Esophagus (tissue), 2 donors: ENCODE results near the gene OLR1. TPM values are rescaled to one million over a fixed set of nuclear protein-coding genes. Genes with fewer than 3 reads are reported as not detected.
A peak's percentile ranks its signal among the peaks of the same experiment; 100 is the strongest.

Experiments used
- H3K27ac ChIP-seq, 2 donors: one replicate each; pipeline ENCODE4 v1.5.1; 2013; ENCODE audit warnings: low read depth in 2 of 2, mild to moderate bottlenecking in 2 of 2, inconsistent platforms in 1 of 2, low read length in 1 of 2, moderate library complexity in 1 of 2
- H3K27me3 ChIP-seq, 2 donors: one replicate each; pipeline ENCODE4 v1.6.1; 2013; ENCODE audit warnings: low read length in 2 of 2, control low read depth in 1 of 2, mild to moderate bottlenecking in 1 of 2; ENCODE audit not compliant: insufficient read depth in 2 of 2, control insufficient read depth in 1 of 2
- H3K36me3 ChIP-seq, 2 donors: one replicate each; pipeline ENCODE4 v1.6.1; 2013; ENCODE audit warnings: low read length in 1 of 2; ENCODE audit not compliant: control insufficient read depth in 2 of 2, insufficient read depth in 2 of 2
- H3K4me1 ChIP-seq, 2 donors: one replicate each; pipeline ENCODE4 v1.6.1; 2013; ENCODE audit warnings: low read length in 1 of 2; ENCODE audit not compliant: control insufficient read depth in 2 of 2, insufficient read depth in 2 of 2
- H3K4me3 ChIP-seq, 2 donors: one replicate each; pipeline ENCODE4 v1.5.1; 2013; ENCODE audit warnings: low read length in 2 of 2, mild to moderate bottlenecking in 2 of 2, low read depth in 1 of 2, moderate library complexity in 1 of 2
- H3K9me3 ChIP-seq, 2 donors: one replicate each; pipeline ENCODE4 v1.6.1; 2013; ENCODE audit warnings: mild to moderate bottlenecking in 2 of 2, low read depth in 1 of 2, low read length in 1 of 2, moderate library complexity in 1 of 2; ENCODE audit not compliant: control insufficient read depth in 2 of 2, insufficient read depth in 1 of 2
- WGBS, 2 donors: extraction: QIAGEN DNeasy Blood & Tissue Kit; methylation state at CpG; one replicate each; pipeline ENCODE4 v1.1.7; 2013; 5-methylcytosine and 5-hydroxymethylcytosine counted together
- polyA plus RNA-seq, 2 donors: library from polyadenylated mRNA; stranded (reverse); fragments of 200-250 nt; gene quantifications; one replicate each; pipeline ENCODE4 v1.2.3, GENCODE V29; 2013
- donor health status: healthy with polysubstance abuse.
- donor health status: Bipolar disorder and iron deficiency.

Gene OLR1
- polyA plus RNA-seq, 2 donors, result 0.14 to 0.20 TPM

DNA sequence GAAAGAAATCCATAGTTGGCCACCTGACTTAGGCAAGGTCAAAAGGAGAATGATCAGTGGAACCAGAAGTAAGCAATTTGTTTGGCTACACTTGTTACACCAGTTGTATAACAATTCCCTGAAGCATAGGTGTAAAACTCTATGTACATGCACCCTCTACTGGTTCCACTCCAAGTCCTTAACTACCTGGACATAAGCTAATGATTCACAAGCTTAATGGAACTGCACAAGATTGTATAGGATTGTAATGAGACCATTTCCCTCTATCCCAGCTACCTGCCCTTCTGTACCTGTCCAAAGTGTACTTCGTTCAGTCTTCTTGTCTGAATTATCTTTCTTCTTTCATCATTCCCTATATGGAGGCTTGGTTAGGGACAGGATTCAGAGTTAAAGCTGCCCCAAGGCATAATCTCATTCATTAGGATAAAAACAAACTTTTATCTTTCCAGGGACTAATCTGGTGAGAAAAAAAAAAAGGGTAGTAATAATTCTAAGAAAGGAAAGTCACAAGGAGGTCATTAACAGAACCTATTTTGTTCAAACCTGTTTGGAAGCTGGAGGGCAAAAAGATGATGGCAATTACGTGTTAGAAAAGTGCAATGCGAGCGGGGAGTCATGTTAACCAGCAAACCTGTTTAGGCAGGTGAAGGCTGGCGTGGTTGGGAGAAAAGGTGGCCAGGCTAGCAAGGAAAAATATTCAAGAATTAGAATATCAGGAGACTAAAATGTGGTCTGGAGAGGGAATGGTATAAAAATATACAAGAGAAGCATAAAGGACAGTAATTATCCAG, 4.1 kb upstream of the OLR1 start:
- Histone ChIP-seq H3K4me1 (no peaks in the 10 kb centered on the region), H3K9me3 (no peaks in the 10 kb centered on the region), H3K27ac (peak overlapping the region; percentile 42 to 45), H3K4me3 (no peak overlapping the region), H3K36me3 (no peaks in the 10 kb centered on the region), H3K27me3 (no peaks in the 10 kb centered on the region)
- 49 to 63% methylated on average over 5 of the region's 5 CpGs for WGBS, 2 donors

GRCh38 chr12:10174986-10175614, 3.2 kb upstream of the OLR1 start:
- no peak overlapping the region for H3K4me3 ChIP-seq
- no peaks in the 10 kb centered on the region for H3K27me3 ChIP-seq
- WGBS, 2 donors, result 64 to 68% methylated on average over 2 of the region's 2 CpGs
- peak overlapping the region; percentile 42 to 45 for H3K27ac ChIP-seq
- H3K36me3 ChIP-seq, result no peaks in the 10 kb centered on the region
- H3K9me3 ChIP-seq, result no peaks in the 10 kb centered on the region
- no peaks in the 10 kb centered on the region for H3K4me1 ChIP-seq

GRCh38 chr12:10170216-10170615, 1.7 kb downstream of the OLR1 start:
- H3K4me1 ChIP-seq, result no peaks in the 10 kb centered on the region
- no peak overlapping the region for H3K27ac ChIP-seq
- H3K36me3 ChIP-seq, result no peaks in the 10 kb centered on the region
- H3K4me3 ChIP-seq, result no peak overlapping the region
- WGBS, 2 donors, result 89% methylated on average over 5 of the region's 5 CpGs
- no peaks in the 10 kb centered on the region for H3K27me3 ChIP-seq
- H3K9me3 ChIP-seq, result no peaks in the 10 kb centered on the region

DNA sequence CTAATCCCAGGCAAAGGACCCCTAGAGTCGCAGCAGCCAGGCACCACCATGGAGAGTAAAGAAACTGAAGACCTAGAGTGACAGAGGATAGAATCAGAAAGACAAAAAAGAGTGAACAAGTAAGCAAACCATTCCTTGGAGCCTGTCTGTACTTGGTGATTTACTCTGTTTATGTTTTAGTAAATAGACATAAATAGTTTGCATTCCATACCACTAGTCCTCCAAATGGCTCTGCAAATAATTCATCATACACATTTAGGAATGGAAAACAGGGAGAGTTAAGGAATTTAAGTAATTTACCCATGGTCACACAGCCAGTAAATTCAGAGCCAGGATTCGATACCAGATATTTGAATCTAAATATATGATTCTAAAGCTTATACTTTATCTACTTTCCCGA, 2.8 kb downstream of the OLR1 start:
- Histone ChIP-seq H3K27ac (no peak overlapping the region), H3K4me3 (no peak overlapping the region), H3K27me3 (no peaks in the 10 kb centered on the region), H3K36me3 (no peaks in the 10 kb centered on the region), H3K9me3 (no peaks in the 10 kb centered on the region), H3K4me1 (no peaks in the 10 kb centered on the region)
- WGBS, 2 donors, result 65 to 70% methylated on average over 3 of the region's 3 CpGs

DNA sequence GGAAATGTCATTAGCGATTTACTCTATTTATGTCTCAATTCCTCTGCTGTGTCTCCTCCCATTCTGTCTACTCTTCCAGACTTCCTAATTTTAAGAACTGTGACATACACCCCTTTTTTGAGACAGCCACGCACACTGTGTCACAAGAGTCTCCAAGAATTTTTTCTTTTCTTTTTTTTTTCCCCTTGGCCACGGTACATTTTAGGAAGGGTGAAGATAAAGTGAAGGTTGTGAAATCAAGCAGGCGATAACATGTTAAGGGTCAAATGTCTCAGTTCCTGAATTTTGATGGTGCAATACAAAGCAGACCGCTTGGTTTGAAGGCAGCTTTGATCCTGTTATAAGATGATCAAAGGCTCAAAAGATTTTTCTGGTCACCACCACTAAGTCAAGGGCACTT, 4.3 kb downstream of the OLR1 start:
- 46 to 48% methylated on average over 5 of the region's 5 CpGs for WGBS, 2 donors
- H3K36me3 ChIP-seq, result no peaks in the 10 kb centered on the region
- H3K27ac ChIP-seq, result no peak overlapping the region
- H3K4me3 ChIP-seq, result no peak overlapping the region
- no peaks in the 10 kb centered on the region for H3K27me3 ChIP-seq
- no peaks in the 10 kb centered on the region for H3K9me3 ChIP-seq
- H3K4me1 ChIP-seq, result no peaks in the 10 kb centered on the region

DNA sequence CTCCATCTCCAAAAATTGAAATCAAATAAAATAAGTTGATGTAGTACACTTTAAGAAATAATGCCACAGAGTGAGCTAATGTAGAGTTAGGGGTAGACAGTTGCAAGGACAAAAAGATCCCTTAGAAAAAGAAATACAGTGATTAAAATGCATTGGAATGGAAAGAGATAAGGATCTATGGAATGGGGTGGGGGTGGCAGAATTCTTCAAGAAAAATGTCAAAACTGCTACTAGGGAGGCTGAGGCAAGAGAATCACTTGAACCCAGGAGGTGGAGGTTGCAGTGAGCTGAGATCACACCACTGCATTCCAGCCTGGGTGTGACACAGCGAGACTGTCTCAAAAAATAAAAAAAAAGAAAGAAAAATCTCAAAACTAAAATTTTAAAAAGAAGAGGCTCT, 6.5 kb downstream of the OLR1 start:
- H3K4me1 ChIP-seq, result no peaks in the 10 kb centered on the region
- no peaks in the 10 kb centered on the region for H3K36me3 ChIP-seq
- H3K27me3 ChIP-seq, result no peaks in the 10 kb centered on the region
- WGBS, 2 donors, result 0 to 13% methylated on average over 1 of the region's 1 CpG
- no peak overlapping the region for H3K4me3 ChIP-seq
- no peak overlapping the region for H3K27ac ChIP-seq
- no peaks in the 10 kb centered on the region for H3K9me3 ChIP-seq

DNA sequence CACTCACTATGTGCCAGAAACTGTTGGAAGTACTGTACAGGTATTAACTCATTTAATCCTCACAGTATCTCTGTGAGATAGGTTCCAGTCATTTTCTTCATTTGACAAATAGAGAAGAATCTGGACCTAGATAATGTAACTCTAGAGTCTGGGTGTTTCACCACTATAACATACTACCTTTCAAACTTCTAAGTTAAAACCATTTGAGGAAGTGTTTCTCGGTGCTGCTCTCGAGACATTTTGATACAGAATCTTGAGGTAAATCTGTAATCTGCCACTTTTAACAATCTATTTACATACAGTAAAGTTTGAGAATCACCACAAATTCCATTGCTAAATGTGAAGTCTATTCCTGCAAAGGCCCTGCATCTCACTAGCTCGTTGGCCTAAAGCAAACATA, 8.8 kb downstream of the OLR1 start:
- no peaks in the 10 kb centered on the region for H3K27me3 ChIP-seq
- 74 to 81% methylated on average over 3 of the region's 3 CpGs for WGBS, 2 donors
- no peaks in the 10 kb centered on the region for H3K4me1 ChIP-seq
- H3K27ac ChIP-seq, result no peak overlapping the region
- no peaks in the 10 kb centered on the region for H3K36me3 ChIP-seq
- H3K4me3 ChIP-seq, result no peak overlapping the region
- no peaks in the 10 kb centered on the region for H3K9me3 ChIP-seq

GRCh38 chr12:10160617-10161385, 11.1 kb downstream of the OLR1 start:
- Histone ChIP-seq H3K4me1 (no peaks in the 10 kb centered on the region), H3K9me3 (no peaks in the 10 kb centered on the region), H3K4me3 (no peak overlapping the region), H3K27ac (no peak overlapping the region), H3K27me3 (no peaks in the 10 kb centered on the region), H3K36me3 (no peaks in the 10 kb centered on the region)
- 50 to 59% methylated on average over 7 of the region's 7 CpGs for WGBS, 2 donors

DNA sequence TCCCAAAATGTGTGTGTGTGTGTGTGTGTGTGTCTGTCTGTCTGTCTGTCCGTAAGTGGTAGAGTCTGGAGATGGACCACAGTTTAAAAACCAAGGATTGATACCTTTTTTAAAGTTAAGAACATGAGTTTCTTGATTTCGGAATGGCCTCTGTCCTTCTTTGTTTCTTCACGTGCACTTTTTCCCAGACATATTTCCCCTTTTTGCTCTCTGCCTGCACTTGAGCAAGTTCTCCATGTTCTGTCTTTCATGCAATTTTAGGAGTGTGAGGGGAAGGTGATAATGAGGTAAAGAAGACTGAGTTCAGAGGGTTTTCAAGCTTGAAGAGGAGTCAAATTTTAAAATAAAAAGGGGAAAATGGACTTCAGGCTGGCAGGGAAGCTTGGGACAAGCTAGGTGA, 12.7 kb downstream of the OLR1 start:
- Histone ChIP-seq H3K27ac (no peak overlapping the region), H3K4me3 (no peak overlapping the region), H3K27me3 (no peaks in the 10 kb centered on the region), H3K9me3 (no peaks in the 10 kb centered on the region), H3K4me1 (no peaks in the 10 kb centered on the region), H3K36me3 (no peaks in the 10 kb centered on the region)
- 55 to 68% methylated on average over 3 of the region's 3 CpGs for WGBS, 2 donors
